Gastroesophageal sphincter (tissue), 3 donors: ENCODE measurements around the gene KIAA0825.

Source experiments
- POLR2A ChIP-seq, 2 donors: fragments of 450-650 bp; IDR thresholded peaks; one replicate each; pipeline ENCODE4 v1.6.1; 2017; ENCODE audit warnings: antibody characterized with exemption in 2 of 2, mild to moderate bottlenecking in 2 of 2, moderate library complexity in 1 of 2
- POLR2AphosphoS5 ChIP-seq: sonication (generic); formaldehyde crosslinking; IDR thresholded peaks from one replicate; pipeline ENCODE4 v1.6.1; 2017; ENCODE audit warnings: antibody characterized with exemption
- TF ChIP-seq, protein P1 (sequence below), 4 experiments: fragments of 200-600 bp in 2 of 4; fragments of 450-650 bp in 2 of 4; sonication (generic) in 1 of 4; IDR thresholded peaks; one replicate each; pipeline ENCODE4 v1.5.1; 2017 to 2019; ENCODE audit warnings: antibody characterized with exemption in 4 of 4, mild to moderate bottlenecking in 2 of 4, moderate library complexity in 2 of 4

DNA sequence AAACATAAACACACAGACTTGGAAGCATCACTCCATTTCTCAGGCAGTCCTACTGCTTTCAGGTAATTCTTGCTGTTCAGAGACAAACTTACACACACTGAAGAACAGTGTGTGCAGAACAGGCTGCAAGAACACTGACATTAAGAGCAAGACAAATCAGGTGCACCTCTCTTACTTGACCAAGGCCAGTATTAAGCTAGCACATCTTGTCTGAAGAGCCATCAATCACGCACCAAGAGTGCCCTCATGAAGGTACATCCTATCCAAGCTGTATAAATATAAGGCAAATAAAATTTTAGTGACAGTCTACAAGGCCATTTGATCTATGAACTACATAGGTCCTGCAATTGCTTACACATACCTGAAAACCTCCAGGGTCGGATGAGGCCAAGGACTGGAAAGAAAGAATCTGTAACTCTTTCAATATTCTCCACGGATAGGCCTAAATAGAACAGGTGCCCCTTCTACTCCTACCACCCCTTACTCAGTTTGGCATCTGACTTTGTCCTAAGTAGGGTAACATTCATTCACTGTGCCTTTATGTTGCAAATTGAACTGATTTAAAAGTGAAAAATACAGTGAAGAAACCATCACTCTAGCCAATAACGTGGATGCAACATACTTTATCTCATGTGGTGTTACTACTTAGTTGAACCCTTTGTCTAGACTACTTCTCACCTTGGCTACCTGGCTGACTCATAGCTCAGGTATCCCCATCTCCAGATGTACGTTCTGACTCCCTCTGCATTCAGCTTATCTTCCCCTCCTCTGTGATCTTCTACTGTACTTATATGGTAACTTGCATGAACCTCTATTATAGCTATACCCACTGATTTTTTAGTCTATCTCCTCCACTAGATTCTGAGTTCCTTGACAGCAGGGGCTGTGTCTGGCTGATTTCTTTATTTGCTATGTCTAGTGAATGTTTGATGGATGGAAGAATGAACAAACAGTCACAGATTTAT is 256.3 kb downstream of the KIAA0825 start:
- TF ChIP-seq, protein P1, sequence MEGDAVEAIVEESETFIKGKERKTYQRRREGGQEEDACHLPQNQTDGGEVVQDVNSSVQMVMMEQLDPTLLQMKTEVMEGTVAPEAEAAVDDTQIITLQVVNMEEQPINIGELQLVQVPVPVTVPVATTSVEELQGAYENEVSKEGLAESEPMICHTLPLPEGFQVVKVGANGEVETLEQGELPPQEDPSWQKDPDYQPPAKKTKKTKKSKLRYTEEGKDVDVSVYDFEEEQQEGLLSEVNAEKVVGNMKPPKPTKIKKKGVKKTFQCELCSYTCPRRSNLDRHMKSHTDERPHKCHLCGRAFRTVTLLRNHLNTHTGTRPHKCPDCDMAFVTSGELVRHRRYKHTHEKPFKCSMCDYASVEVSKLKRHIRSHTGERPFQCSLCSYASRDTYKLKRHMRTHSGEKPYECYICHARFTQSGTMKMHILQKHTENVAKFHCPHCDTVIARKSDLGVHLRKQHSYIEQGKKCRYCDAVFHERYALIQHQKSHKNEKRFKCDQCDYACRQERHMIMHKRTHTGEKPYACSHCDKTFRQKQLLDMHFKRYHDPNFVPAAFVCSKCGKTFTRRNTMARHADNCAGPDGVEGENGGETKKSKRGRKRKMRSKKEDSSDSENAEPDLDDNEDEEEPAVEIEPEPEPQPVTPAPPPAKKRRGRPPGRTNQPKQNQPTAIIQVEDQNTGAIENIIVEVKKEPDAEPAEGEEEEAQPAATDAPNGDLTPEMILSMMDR (IDR thresholded peaks at IDR 0.05), result no peak
- TF ChIP-seq POLR2A (IDR thresholded peaks at IDR 0.05), result no peak
- no peak for TF ChIP-seq POLR2AphosphoS5
